Keratinocyte (primary cell): ENCODE results near the gene RBM22.

Experiments used
- EZH2 ChIP-seq: IDR thresholded peaks from one replicate; pipeline ENCODE4 v1.6.1; 2012; ENCODE audit warnings: inconsistent platforms, mild to moderate bottlenecking, low read length, moderate library complexity
- TF ChIP-seq, protein P1 (sequence below), 3 experiments: IDR thresholded peaks in 1 of 3; conservative IDR thresholded peaks in 1 of 3; optimal IDR thresholded peaks in 1 of 3; 2 replicates in 2 of 3; 3 replicates in 1 of 3; pipeline versions ENCODE3 to v1.5.1; 2011; ENCODE audit warnings: low read length in 3 of 3, mild to moderate bottlenecking in 3 of 3, moderate library complexity in 2 of 3, control low read depth in 1 of 3, inconsistent platforms in 1 of 3; ENCODE audit not compliant: insufficient read depth in 2 of 3; ENCODE audit errors: extremely low read depth in 1 of 3

DNA sequence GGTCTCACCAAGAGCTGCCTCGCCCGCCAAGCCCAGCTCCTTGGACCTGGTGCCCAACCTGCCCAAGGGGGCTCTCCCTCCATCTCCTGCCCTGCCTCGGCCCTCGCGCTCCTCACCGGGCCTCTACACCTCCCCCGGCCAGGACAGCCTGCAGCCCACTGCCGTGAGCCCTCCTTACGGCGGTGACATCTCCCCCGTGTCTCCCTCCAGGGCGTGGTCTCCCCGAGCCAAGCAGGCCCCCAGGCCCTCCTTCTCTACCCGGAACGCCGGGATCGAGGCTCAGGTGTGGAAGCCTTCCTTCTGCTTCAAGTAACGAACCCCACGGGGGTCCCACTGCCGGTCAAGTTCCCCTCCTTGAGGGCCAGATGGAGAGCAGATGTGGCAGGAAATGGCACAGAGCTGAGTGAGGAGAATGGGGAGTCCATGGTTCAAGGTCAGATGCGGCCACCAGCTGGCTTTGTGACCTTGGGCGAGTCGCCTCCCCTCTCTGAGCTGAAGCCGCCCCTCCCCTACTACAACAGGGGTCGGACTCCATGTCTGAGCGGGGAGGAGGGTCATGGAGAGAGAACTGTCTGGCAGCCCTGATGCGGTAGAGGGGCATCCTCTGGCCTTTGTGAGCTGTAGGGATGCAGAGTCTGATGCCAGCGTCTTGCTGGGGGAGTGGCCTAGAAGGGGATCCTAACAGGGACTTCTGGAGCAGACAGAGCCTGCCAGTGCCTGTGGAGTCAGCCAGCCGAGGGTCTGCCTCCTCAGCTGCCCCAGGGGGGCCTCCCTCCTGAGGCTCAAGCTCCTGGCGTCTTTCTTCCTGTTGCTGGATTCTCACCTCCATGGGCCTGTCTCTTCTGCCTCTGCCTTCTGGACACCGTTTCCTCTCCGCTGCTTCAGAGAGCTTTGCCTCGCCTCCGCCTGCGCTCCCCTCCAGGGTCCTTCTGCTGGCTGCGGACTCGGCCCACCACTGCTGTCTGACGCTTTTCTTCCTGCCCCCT, 50.5 kb downstream of the RBM22 start:
- TF ChIP-seq, protein P1, sequence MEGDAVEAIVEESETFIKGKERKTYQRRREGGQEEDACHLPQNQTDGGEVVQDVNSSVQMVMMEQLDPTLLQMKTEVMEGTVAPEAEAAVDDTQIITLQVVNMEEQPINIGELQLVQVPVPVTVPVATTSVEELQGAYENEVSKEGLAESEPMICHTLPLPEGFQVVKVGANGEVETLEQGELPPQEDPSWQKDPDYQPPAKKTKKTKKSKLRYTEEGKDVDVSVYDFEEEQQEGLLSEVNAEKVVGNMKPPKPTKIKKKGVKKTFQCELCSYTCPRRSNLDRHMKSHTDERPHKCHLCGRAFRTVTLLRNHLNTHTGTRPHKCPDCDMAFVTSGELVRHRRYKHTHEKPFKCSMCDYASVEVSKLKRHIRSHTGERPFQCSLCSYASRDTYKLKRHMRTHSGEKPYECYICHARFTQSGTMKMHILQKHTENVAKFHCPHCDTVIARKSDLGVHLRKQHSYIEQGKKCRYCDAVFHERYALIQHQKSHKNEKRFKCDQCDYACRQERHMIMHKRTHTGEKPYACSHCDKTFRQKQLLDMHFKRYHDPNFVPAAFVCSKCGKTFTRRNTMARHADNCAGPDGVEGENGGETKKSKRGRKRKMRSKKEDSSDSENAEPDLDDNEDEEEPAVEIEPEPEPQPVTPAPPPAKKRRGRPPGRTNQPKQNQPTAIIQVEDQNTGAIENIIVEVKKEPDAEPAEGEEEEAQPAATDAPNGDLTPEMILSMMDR (optimal IDR thresholded peaks at IDR 0.05 in 1 of 3, IDR thresholded peaks at IDR 0.05 in 1 of 3, conservative IDR thresholded peaks at IDR 0.05 in 1 of 3; ENCODE audit: extremely low read depth in 1 of 3, insufficient read depth in 2 of 3, low read length in 3 of 3): no peak
- TF ChIP-seq EZH2: no peak
